KMS-11 (cell line): ENCODE measurements around the gene ANKIB1.

Experiments
- H2AFZ ChIP-seq: fragments of 200-600 bp; sonication (generic); 2 replicates; pipeline ENCODE4 v1.6.1; 2016; ENCODE audit warnings: antibody characterized with exemption, mixed run types, low read depth
- H3K27ac ChIP-seq: fragments of 200-600 bp; sonication (generic); 2 replicates; pipeline ENCODE4 v1.6.1; 2016; ENCODE audit warnings: mild to moderate bottlenecking, mixed run types
- H3K27me3 ChIP-seq: fragments of 200-600 bp; sonication (generic); 2 replicates; pipeline ENCODE4 v1.6.1; 2017; ENCODE audit warnings: mild to moderate bottlenecking, low read depth, mixed run types, moderate library complexity; ENCODE audit not compliant: insufficient read depth
- H3K36me3 ChIP-seq: fragments of 200-600 bp; sonication (generic); 2 replicates; pipeline ENCODE4 v1.6.1; 2017; ENCODE audit warnings: mild to moderate bottlenecking, mixed run types; ENCODE audit not compliant: insufficient read depth
- H3K4me1 ChIP-seq: fragments of 200-600 bp; sonication (generic); 2 replicates; pipeline ENCODE4 v1.6.1; 2016; ENCODE audit warnings: mild to moderate bottlenecking, low read depth, mixed run types; ENCODE audit not compliant: poor library complexity, severe bottlenecking
- H3K4me2 ChIP-seq: fragments of 200-600 bp; sonication (generic); 2 replicates; pipeline ENCODE4 v1.7.0; 2016; ENCODE audit warnings: mild to moderate bottlenecking, mixed run types
- H3K4me3 ChIP-seq: fragments of 200-600 bp; sonication (generic); IDR thresholded peaks from 2 replicates; pipeline ENCODE4 v1.6.1; 2017; ENCODE audit warnings: low read depth, low read length, mixed read lengths; ENCODE audit not compliant: insufficient read depth
- H3K79me2 ChIP-seq: fragments of 200-600 bp; sonication (generic); 2 replicates; pipeline ENCODE4 v1.6.1; 2016; ENCODE audit warnings: low read depth, mixed run types; ENCODE audit not compliant: insufficient read depth
- H3K9ac ChIP-seq: fragments of 200-600 bp; sonication (generic); 2 replicates; pipeline ENCODE4 v1.6.1; 2016; ENCODE audit warnings: mild to moderate bottlenecking, mixed run types
- H4K20me1 ChIP-seq: fragments of 200-600 bp; sonication (generic); 2 replicates; pipeline ENCODE4 v1.6.1; 2016; ENCODE audit warnings: mild to moderate bottlenecking, mixed run types; ENCODE audit not compliant: insufficient read depth
- CTCF ChIP-seq: fragments of 200-600 bp; sonication (generic); conservative IDR thresholded peaks from 2 replicates; pipeline ENCODE4 v1.6.1; 2017; ENCODE audit warnings: low read depth, mild to moderate bottlenecking, antibody characterized with exemption, low read length, moderate library complexity, mixed read lengths

The ANKIB1 gene

GRCh38 chr7:92427193-92427592 lies 181.4 kb downstream of the ANKIB1 start:
- H3K36me3 ChIP-seq: no peaks in the 10 kb centered on the region
- TF ChIP-seq CTCF: no peak
- H3K79me2 ChIP-seq: no peaks in the 10 kb centered on the region
- H3K27me3 ChIP-seq: no peaks in the 10 kb centered on the region
- no peaks in the 10 kb centered on the region for H4K20me1 ChIP-seq
- H3K27ac ChIP-seq: no peak overlapping the region
- no peak overlapping the region for H3K9ac ChIP-seq
- peaks cover 10% of the 10 kb centered on the region for H3K4me1 ChIP-seq
- H2AFZ ChIP-seq: no peak overlapping the region
- no peak overlapping the region for H3K4me2 ChIP-seq
- no peak overlapping the region for H3K4me3 ChIP-seq

- no peak for TF ChIP-seq CTCF
Observed at GRCh38 chr7:92432299-92432946, 186.6 kb downstream of the ANKIB1 start.

GRCh38 chr7:92433019-92433418 lies 187.2 kb downstream of the ANKIB1 start:
- no peak overlapping the region for H3K4me3 ChIP-seq
- no peaks in the 10 kb centered on the region for H3K4me1 ChIP-seq
- H2AFZ ChIP-seq: no peak overlapping the region
- H3K4me2 ChIP-seq: no peak overlapping the region
- H4K20me1 ChIP-seq: no peaks in the 10 kb centered on the region
- no peaks in the 10 kb centered on the region for H3K27me3 ChIP-seq
- no peak overlapping the region for H3K27ac ChIP-seq
- no peaks in the 10 kb centered on the region for H3K79me2 ChIP-seq
- no peaks in the 10 kb centered on the region for H3K36me3 ChIP-seq
- H3K9ac ChIP-seq: no peak overlapping the region
- TF ChIP-seq CTCF: no peak

More at GRCh38 chr7:92432299-92432946, 186.6 kb downstream of the ANKIB1 start:
- Histone ChIP-seq H4K20me1 (no peaks in the 10 kb centered on the region), H3K4me2 (no peak overlapping the region), H2AFZ (no peak overlapping the region), H3K4me1 (no peaks in the 10 kb centered on the region), H3K27me3 (no peaks in the 10 kb centered on the region), H3K9ac (no peak overlapping the region), H3K36me3 (no peaks in the 10 kb centered on the region), H3K4me3 (no peak overlapping the region), H3K27ac (no peak overlapping the region), H3K79me2 (no peaks in the 10 kb centered on the region)

- Histone ChIP-seq H3K36me3 (no peaks in the 10 kb centered on the region), H3K4me2 (no peak overlapping the region), H3K4me3 (no peak overlapping the region), H3K27ac (no peak overlapping the region), H2AFZ (no peak overlapping the region), H4K20me1 (no peaks in the 10 kb centered on the region), H3K27me3 (no peaks in the 10 kb centered on the region), H3K4me1 (no peaks in the 10 kb centered on the region), H3K79me2 (no peaks in the 10 kb centered on the region), H3K9ac (no peak overlapping the region)
- TF ChIP-seq CTCF: no peak
Observed at GRCh38 chr7:92435542-92435941, 189.8 kb downstream of the ANKIB1 start.
